Right lobe of liver (tissue), 6 donors: ENCODE measurements around the gene AKAP13. TPM values are rescaled to one million over a fixed set of nuclear protein-coding genes. Genes with fewer than 3 reads are reported as not detected.

Source experiments
- ATAC-seq, 4 donors: fragments of 200-7000 bp; cut with Tn5 transposase; one replicate each; pipeline ENCODE4 v1.9.1; 2020; ENCODE audit warnings: mild to moderate bottlenecking in 4 of 4, moderate library complexity in 4 of 4
- DNase-seq, 3 donors: peaks; one replicate each; pipeline ENCODE4 v3.0.0-alpha.2; 2020
- H3K27ac ChIP-seq, 3 donors: fragments of 200-600 bp; one replicate each; pipeline ENCODE4 v1.8.0; 2022
- H3K27me3 ChIP-seq, 2 donors: fragments of 200-600 bp; one replicate each; pipeline ENCODE4 v1.8.0; 2022
- H3K36me3 ChIP-seq, 4 donors: fragments of 200-600 bp; sonication (generic) in 1 of 4; one replicate each; pipeline versions ENCODE4 v1.5.1 to v1.8.0; 2017 to 2022; ENCODE audit warnings: control low read depth in 1 of 4
- H3K4me1 ChIP-seq, 4 donors: fragments of 200-600 bp; sonication (generic) in 1 of 4; one replicate each; pipeline versions ENCODE4 v1.5.1 to v1.8.0; 2017 to 2022; ENCODE audit warnings: control low read depth in 1 of 4
- H3K4me3 ChIP-seq, 3 donors: fragments of 200-600 bp; one replicate each; pipeline ENCODE4 v1.8.0; 2022
- H3K9me3 ChIP-seq, 4 donors: fragments of 200-600 bp; sonication (generic) in 1 of 4; one replicate each; pipeline versions ENCODE4 v1.5.1 to v1.8.0; 2017 to 2022; ENCODE audit warnings: control low read depth in 1 of 4
- CTCF ChIP-seq, 4 donors: fragments of 200-600 bp in 3 of 4; fragments of 450-650 bp in 1 of 4; IDR thresholded peaks; one replicate each; pipeline versions ENCODE4 v1.5.1 to v1.8.0; 2016 to 2022; ENCODE audit warnings: antibody characterized with exemption in 4 of 4, mild to moderate bottlenecking in 2 of 4
- POLR2A ChIP-seq: fragments of 450-650 bp; IDR thresholded peaks from one replicate; pipeline ENCODE4 v1.6.1; 2017; ENCODE audit warnings: antibody characterized with exemption, mild to moderate bottlenecking
- WGBS: methylation state at CpG from one replicate; pipeline ENCODE4 v1.1.6; 2018; ENCODE audit warnings: low coverage, low lambda C conversion rate; ENCODE audit not compliant: insufficient coverage; ENCODE audit errors: missing lambda C conversion rate; 5-methylcytosine and 5-hydroxymethylcytosine counted together
- intact Hi-C, 2 donors: fragments of 100-400 bp; cut with DNase I; formaldehyde crosslinking; loops; one replicate each; pipeline versions ENCODE4 v1.11.2 to v1.14.1; 2022
- total RNA-seq, 6 experiments: library from RNA; depleted of rRNA in 2 of 6; stranded (reverse); fragments of >200 nt in 2 of 6; fragmentation: NEBNext Ultra II Directional in 3 of 6; extraction: Animal tissue kit (Norgen Biotek cat#: 25700) in 3 of 6; gene quantifications; one replicate each; pipeline versions ENCODE4 v1.1.0 to v1.2.4, GENCODE V29; 2016 to 2023
- donor health status: DM: no; HTN: yes; CAD: no.
- donor health status: DM: no; HTN: no; CAD: no.
- donor health status: DM: no; HTN: no; CAD: no.
- donor health status: DM: no; HTN: yes; CAD: no.
- donor health status: DM: no; HTN: yes; CAD: no.

The AKAP13 gene
- total RNA-seq, 6 experiments from 2014 or later: 50.1 to 73.1 (median 63.9) TPM

GRCh38 chr15:85725019-85725418 lies 344.6 kb downstream of the AKAP13 start:
- Histone ChIP-seq H3K9me3 (no peaks in the 10 kb centered on the region), H3K36me3 (peaks cover 0 to 45% (median 18%) of the 10 kb centered on the region in 4 donors), H3K27me3 (no peaks in the 10 kb centered on the region), H3K27ac (peak overlapping the region; percentile 6 to 65 (median 35)), H3K4me3 (no peak overlapping the region), H3K4me1 (peaks cover 0 to 37% (median 18%) of the 10 kb centered on the region in 4 donors)
- 71% methylated on average over 3 of the region's 3 CpGs for WGBS
- no peak for DNase-seq
- intact Hi-C loops: no loop called here
- TF ChIP-seq CTCF (IDR thresholded peaks at IDR 0.05) (no peak), POLR2A (no peak)
- ATAC-seq: peak; percentile 11 to 67 (median 47)

DNA sequence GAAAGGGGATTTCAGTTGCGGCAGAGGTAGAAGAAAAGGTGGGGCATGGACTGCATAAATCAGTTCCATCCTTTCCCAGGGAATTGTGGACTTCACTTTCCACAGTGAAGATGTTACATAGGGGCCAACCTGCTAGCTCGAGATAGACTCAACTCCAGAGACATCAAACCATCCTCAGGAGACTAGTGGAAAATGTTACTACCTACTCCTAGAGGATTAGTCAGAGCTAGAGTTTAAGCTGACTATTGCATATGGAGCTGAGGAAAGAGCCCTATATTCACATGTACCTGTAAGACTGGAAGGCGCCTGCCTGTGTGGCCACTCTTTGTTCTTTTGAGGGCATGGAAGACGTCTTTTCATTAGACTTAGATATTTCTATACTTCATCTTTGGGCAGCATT lies 345.2 kb downstream of the AKAP13 start:
- Histone ChIP-seq H3K4me1 (peaks cover 0 to 41% (median 18%) of the 10 kb centered on the region in 4 donors), H3K27me3 (no peaks in the 10 kb centered on the region), H3K9me3 (no peaks in the 10 kb centered on the region), H3K4me3 (no peak overlapping the region), H3K27ac (peak overlapping the region in 2 of 3 donors; percentile 35 to 46), H3K36me3 (peaks cover 0 to 43% (median 18%) of the 10 kb centered on the region in 4 donors)
- WGBS: 94% methylated on average over 3 of the region's 4 CpGs
- TF ChIP-seq CTCF (IDR thresholded peaks at IDR 0.05) (no peak), POLR2A (no peak)
- DNase-seq: no peak
- intact Hi-C loops: no loop called here
- no peak for ATAC-seq

DNA sequence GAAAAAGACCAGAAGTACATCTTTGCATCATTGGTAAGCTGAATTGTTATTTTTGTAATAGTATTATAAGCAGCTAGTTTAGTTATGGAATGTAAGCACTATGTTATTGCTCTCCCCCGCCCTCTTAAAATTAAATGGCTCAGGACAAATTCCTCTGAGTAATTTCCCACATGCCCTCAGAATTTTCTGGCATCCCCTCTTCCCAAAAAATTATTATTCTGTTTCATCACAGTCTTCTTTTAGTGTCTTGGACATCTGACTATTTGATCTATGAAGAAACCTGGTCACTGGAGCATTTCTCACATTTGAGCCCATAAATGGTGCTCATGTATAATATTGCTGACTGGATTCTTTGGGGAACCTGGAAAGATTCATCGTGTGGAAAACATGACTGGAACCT lies 346.1 kb downstream of the AKAP13 start:
- ATAC-seq: no peak
- intact Hi-C loops: no loop called here

GRCh38 chr15:85727068-85727467 lies 346.7 kb downstream of the AKAP13 start:
- H3K36me3 ChIP-seq: peaks cover 0 to 49% (median 28%) of the 10 kb centered on the region in 4 donors
- no peaks in the 10 kb centered on the region for H3K9me3 ChIP-seq
- intact Hi-C loops: no loop called here
- ATAC-seq (no peak), DNase-seq (no peak)
- 56% methylated on average over 2 of the region's 2 CpGs for WGBS
- H3K27ac ChIP-seq: peak overlapping the region in 2 of 3 donors; percentile 6 to 11
- TF ChIP-seq POLR2A (no peak), CTCF (IDR thresholded peaks at IDR 0.05) (no peak)
- H3K27me3 ChIP-seq: no peaks in the 10 kb centered on the region
- H3K4me3 ChIP-seq: no peak overlapping the region
- peaks cover 0 to 42% (median 13%) of the 10 kb centered on the region in 4 donors for H3K4me1 ChIP-seq

More for the DNA sequence above, 346.1 kb downstream of the AKAP13 start:
- no peak for DNase-seq
- H3K9me3 ChIP-seq: no peaks in the 10 kb centered on the region
- 71% methylated on average over 2 of the region's 2 CpGs for WGBS
- peak overlapping the region in 2 of 3 donors; percentile 6 to 11 for H3K27ac ChIP-seq
- H3K36me3 ChIP-seq: peaks cover 0 to 43% (median 23%) of the 10 kb centered on the region in 4 donors
- no peak overlapping the region for H3K4me3 ChIP-seq
- TF ChIP-seq CTCF (IDR thresholded peaks at IDR 0.05): no peak
- TF ChIP-seq POLR2A: no peak
- H3K4me1 ChIP-seq: peaks cover 0 to 45% (median 16%) of the 10 kb centered on the region in 4 donors
- H3K27me3 ChIP-seq: no peaks in the 10 kb centered on the region
